ENCODE results near the gene FRG1. TPM values are rescaled to one million over a fixed set of nuclear protein-coding genes. Genes with fewer than 3 reads are reported as not detected.

Gene FRG1
- 30.9 and 35.5 TPM in 2 replicates for total RNA-seq

GRCh38 chr4:189940178-189941004 is at the start of gene FRG1:
FRG1 (plus strand) TSS chr4:189940872; CDS start chr4:189941010, 138 bp downstream.

Other genes with a start within 250 kb of the FRG1 start
- not detected in 2 replicates for gene FRG2, start 86.4 kb downstream of the FRG1 start, total RNA-seq
- gene DBET, start 123.6 kb downstream of the FRG1 start, total RNA-seq: not detected in 2 replicates
- gene DUX4, start 232.9 kb downstream of the FRG1 start, total RNA-seq: not detected in 2 replicates

Measured in airway epithelial cell (primary cell).